Transverse colon (tissue), 4 donors: ENCODE measurements around the gene ALPK3. TPM values are rescaled to one million over a fixed set of nuclear protein-coding genes. Genes with fewer than 3 reads are reported as not detected.

ENCODE experiments used
- DNase-seq: peaks from one replicate; pipeline ENCODE4 v3.0.0-alpha.2; 2019
- H3K27ac ChIP-seq, 4 donors: fragments of 200-600 bp; sonication (generic); 2 replicates each; pipeline ENCODE4 v1.5.1; 2016 to 2018; ENCODE audit warnings: inconsistent platforms in 4 of 4
- H3K27me3 ChIP-seq: fragments of 200-600 bp; sonication (generic); 2 replicates; pipeline ENCODE4 v1.5.1; 2017; ENCODE audit warnings: inconsistent platforms
- H3K36me3 ChIP-seq, 4 donors: fragments of 200-600 bp; sonication (generic); 2 replicates each; pipeline ENCODE4 v1.5.1; 2017 to 2019; ENCODE audit warnings: inconsistent platforms in 4 of 4
- H3K4me1 ChIP-seq, 4 donors: fragments of 200-600 bp; sonication (generic); 2 replicates each; pipeline ENCODE4 v1.5.1; 2017 to 2020; ENCODE audit warnings: inconsistent platforms in 4 of 4
- H3K4me3 ChIP-seq, 4 donors: fragments of 200-600 bp; sonication (generic); 1 replicate in 1 of 4; 2 replicates in 3 of 4; pipeline versions ENCODE4 v1.5.1 to v1.6.1; 2017 to 2019; ENCODE audit warnings: inconsistent platforms in 4 of 4
- H3K9me3 ChIP-seq, 2 donors: fragments of 200-600 bp; sonication (generic); 2 replicates each; pipeline ENCODE4 v1.5.1; 2017 to 2019; ENCODE audit warnings: inconsistent platforms in 2 of 2
- EP300 ChIP-seq: sonication (generic); formaldehyde crosslinking; IDR thresholded peaks from one replicate; pipeline ENCODE4 v1.6.1; 2017; ENCODE audit warnings: antibody characterized with exemption, low read depth
- POLR2A ChIP-seq: fragments of 450-650 bp; IDR thresholded peaks from one replicate; pipeline ENCODE4 v1.6.1; 2016; ENCODE audit warnings: antibody characterized with exemption, mild to moderate bottlenecking, moderate library complexity
- POLR2AphosphoS5 ChIP-seq, 3 donors: sonication (generic); formaldehyde crosslinking; IDR thresholded peaks; one replicate each; pipeline ENCODE4 v1.6.1; 2016; ENCODE audit warnings: antibody characterized with exemption in 3 of 3
- WGBS, 2 donors: methylation state at CpG; one replicate each; pipeline ENCODE4 v1.1.5; 2018; ENCODE audit warnings: low coverage in 1 of 2; 5-methylcytosine and 5-hydroxymethylcytosine counted together
- in situ Hi-C, 4 donors: fragments of 200-750 bp; cut with MboI; loops; one replicate each; pipeline versions ENCODE4 v1.15.0 to v1.15.1; 2017; ENCODE audit warnings: low sequenced_read_pairs in 3 of 4, low pct_ligation_motif_present in 1 of 4, low pct_unique_long_range_greater_than_20kb in 1 of 4
- intact Hi-C: fragments of 100-400 bp; cut with DNase I; formaldehyde crosslinking; loops from one replicate; pipeline ENCODE4 v1.15.1; 2023; ENCODE audit warnings: low total_unique reads
- total RNA-seq, 4 donors: library from RNA; depleted of rRNA; stranded (reverse); fragments of >200 nt; gene quantifications; one replicate each; pipeline ENCODE4 v1.1.0, GENCODE V29; 2016
- TF ChIP-seq, protein P1 (sequence below), 5 experiments: fragments of 200-600 bp in 3 of 5; fragments of 450-650 bp in 2 of 5; sonication (generic) in 3 of 5; IDR thresholded peaks; 1 replicate in 2 of 5; 2 replicates in 3 of 5; pipeline ENCODE4 v1.5.1; 2016 to 2017; ENCODE audit warnings: antibody characterized with exemption in 5 of 5, inconsistent platforms in 3 of 5, mild to moderate bottlenecking in 2 of 5, moderate library complexity in 1 of 5

ALPK3 gene
- total RNA-seq, 4 donors from 2014 or later, result 1.1 to 4.6 (median 2.8) TPM

GRCh38 chr15:84793431-84794161 is 23.6 kb upstream of the ALPK3 start:
- Histone ChIP-seq H3K4me1 (no peaks in the 10 kb centered on the region), H3K4me3 (no peak overlapping the region), H3K27me3 (no peaks in the 10 kb centered on the region), H3K9me3 (no peaks in the 10 kb centered on the region), H3K27ac (no peak overlapping the region), H3K36me3 (peaks cover 0 to 42% (median 12%) of the 10 kb centered on the region in 4 donors)
- 94 to 96% methylated on average over 6 to 7 of the region's 7 CpGs for WGBS, 2 donors
- in situ Hi-C loops, result no loop called here
- TF ChIP-seq, protein P1, sequence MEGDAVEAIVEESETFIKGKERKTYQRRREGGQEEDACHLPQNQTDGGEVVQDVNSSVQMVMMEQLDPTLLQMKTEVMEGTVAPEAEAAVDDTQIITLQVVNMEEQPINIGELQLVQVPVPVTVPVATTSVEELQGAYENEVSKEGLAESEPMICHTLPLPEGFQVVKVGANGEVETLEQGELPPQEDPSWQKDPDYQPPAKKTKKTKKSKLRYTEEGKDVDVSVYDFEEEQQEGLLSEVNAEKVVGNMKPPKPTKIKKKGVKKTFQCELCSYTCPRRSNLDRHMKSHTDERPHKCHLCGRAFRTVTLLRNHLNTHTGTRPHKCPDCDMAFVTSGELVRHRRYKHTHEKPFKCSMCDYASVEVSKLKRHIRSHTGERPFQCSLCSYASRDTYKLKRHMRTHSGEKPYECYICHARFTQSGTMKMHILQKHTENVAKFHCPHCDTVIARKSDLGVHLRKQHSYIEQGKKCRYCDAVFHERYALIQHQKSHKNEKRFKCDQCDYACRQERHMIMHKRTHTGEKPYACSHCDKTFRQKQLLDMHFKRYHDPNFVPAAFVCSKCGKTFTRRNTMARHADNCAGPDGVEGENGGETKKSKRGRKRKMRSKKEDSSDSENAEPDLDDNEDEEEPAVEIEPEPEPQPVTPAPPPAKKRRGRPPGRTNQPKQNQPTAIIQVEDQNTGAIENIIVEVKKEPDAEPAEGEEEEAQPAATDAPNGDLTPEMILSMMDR (IDR thresholded peaks at IDR 0.05), result no peak
- no peak for TF ChIP-seq EP300
- TF ChIP-seq POLR2A, result no peak
- no peak for TF ChIP-seq POLR2AphosphoS5 (IDR thresholded peaks at IDR 0.05)
- intact Hi-C loops, result no loop called here
- no peak for DNase-seq

DNA sequence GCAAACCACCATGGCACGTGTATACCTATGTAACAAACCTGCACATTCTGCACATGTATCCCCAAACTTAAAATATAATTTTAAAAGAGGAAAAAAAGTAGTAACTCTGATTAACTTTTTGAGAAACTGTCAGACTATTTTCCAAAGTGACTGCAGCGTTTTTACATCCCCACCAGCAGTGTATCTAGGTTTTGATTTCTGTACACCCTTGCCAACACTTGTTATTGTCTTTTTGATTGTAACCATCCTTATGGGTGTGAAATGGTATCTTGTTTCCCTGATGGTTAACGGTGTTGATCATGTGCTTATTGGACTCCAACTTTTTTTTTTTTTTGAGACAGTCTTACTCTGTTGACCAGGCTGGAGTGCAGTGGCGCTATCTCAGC is 23.0 kb upstream of the ALPK3 start:
- TF ChIP-seq, protein P1 (IDR thresholded peaks at IDR 0.05), result no peak
- no peak for TF ChIP-seq EP300
- no peak for TF ChIP-seq POLR2AphosphoS5 (IDR thresholded peaks at IDR 0.05)
- no peak for TF ChIP-seq POLR2A

DNA sequence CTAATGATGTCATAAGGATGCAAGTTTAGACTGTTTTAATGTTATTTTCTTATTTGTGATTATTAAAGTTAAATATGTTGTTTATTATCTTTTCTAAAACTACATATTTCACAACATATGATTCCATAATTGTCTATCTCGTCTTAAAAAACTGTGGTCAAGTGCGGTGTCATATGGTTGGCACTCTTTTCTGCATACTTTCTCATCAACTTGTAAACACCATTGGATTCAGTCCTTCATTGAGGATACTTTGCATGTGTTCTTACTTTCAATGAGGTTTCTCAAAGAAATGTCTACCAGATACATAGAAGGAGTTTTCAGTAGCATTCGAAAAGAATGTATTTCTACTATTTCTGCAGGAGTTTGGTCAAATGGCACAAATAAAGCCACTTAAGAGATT is 22.0 kb upstream of the ALPK3 start:
- TF ChIP-seq POLR2AphosphoS5 (IDR thresholded peaks at IDR 0.05), result no peak
- H3K36me3 ChIP-seq, result peaks cover 0 to 56% (median 17%) of the 10 kb centered on the region in 4 donors
- no peaks in the 10 kb centered on the region for H3K4me1 ChIP-seq
- H3K4me3 ChIP-seq, result no peak overlapping the region
- no peak overlapping the region for H3K27ac ChIP-seq
- H3K27me3 ChIP-seq, result no peaks in the 10 kb centered on the region
- intact Hi-C loops (no loop called here), in situ Hi-C loops (no loop called here)
- H3K9me3 ChIP-seq, result no peaks in the 10 kb centered on the region
- no peak for DNase-seq
- 89 to 90% methylated on average over 3 of the region's 3 CpGs for WGBS, 2 donors

More for the DNA sequence above, 23.0 kb upstream of the ALPK3 start:
- intact Hi-C loops (no loop called here), in situ Hi-C loops (no loop called here)
- H3K36me3 ChIP-seq, result peaks cover 0 to 48% (median 15%) of the 10 kb centered on the region in 4 donors
- H3K4me3 ChIP-seq, result no peak overlapping the region
- no peaks in the 10 kb centered on the region for H3K27me3 ChIP-seq
- H3K27ac ChIP-seq, result no peak overlapping the region
- WGBS, 2 donors, result 92 to 95% methylated on average over 3 to 4 of the region's 4 CpGs
- H3K4me1 ChIP-seq, result no peaks in the 10 kb centered on the region
- no peak for DNase-seq
- H3K9me3 ChIP-seq, result no peaks in the 10 kb centered on the region

DNA sequence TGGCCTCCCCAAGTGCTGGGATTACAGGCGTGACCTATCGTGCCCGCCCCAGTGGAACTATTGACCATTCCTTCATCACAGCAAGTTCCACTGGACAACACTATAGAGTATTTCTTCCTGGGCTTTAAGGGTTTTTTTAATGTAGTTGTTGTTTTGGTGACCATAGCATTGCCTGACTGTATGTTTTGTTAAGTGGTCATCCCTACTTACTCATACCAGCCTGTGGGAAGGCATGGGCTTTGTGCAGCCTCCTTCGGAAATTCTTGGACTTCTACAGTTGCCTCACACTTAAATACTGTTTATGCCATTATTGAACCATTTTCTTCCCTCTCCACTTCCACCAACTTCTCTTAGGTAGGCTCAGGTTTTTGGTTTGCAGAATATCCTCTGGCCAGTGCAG is 19.9 kb upstream of the ALPK3 start:
- peaks cover 0 to 50% (median 20%) of the 10 kb centered on the region in 4 donors for H3K36me3 ChIP-seq
- WGBS, 2 donors, result 97 to 100% methylated on average over 3 to 4 of the region's 4 CpGs
- no peak for DNase-seq

More for the DNA sequence above, 19.9 kb upstream of the ALPK3 start:
- intact Hi-C loops, result no loop called here
- no peak overlapping the region for H3K27ac ChIP-seq
- no peaks in the 10 kb centered on the region for H3K9me3 ChIP-seq
- no peaks in the 10 kb centered on the region for H3K4me1 ChIP-seq
- H3K4me3 ChIP-seq, result no peak overlapping the region
- in situ Hi-C loops, result no loop called here
- no peak for TF ChIP-seq POLR2A
- TF ChIP-seq, protein P1 (IDR thresholded peaks at IDR 0.05), result no peak
- no peak for TF ChIP-seq EP300
- H3K27me3 ChIP-seq, result no peaks in the 10 kb centered on the region
